ENCODE measurements around the gene CAPZB. TPM values are rescaled to one million over a fixed set of nuclear protein-coding genes. Genes with fewer than 3 reads are reported as not detected.

CAPZB gene
- total and polyA plus RNA-seq, 2 donors, result 136 to 255 TPM

DNA sequence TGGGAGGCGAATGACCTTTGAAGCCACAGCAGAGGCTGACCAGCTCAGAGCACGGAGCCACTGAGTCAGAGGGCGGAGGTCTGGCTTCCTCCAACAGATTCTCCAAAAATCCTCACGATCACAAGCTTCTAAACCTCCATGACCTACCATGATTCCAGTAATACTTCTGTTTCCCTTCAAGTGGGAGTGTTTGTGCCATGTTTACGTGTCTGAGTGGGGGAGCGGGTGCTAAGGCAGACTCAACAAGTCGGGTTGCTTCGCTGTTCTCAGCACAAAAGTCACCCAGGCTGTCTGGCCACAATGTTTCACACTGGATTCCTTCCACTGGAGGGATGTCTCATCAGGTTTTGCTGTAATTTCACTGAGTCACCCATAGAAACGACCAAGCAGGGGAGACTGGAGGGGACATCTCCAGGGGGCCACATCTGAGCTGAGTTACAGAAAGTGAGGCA is 87.0 kb downstream of the CAPZB start:
- WGBS, result 95% methylated on average over 9 of the region's 9 CpGs
- Histone ChIP-seq H3K4me3 (ENCODE audit: low read length in 2 of 2) (no peak overlapping the region), H3K27ac (ENCODE audit: low read depth in 1 of 2, low read length in 1 of 2) (no peak overlapping the region), H3K27me3 (ENCODE audit: control insufficient read depth in 2 of 2, insufficient read depth in 1 of 2, low read length in 1 of 2) (no peaks in the 10 kb centered on the region), H3K36me3 (ENCODE audit: control insufficient read depth in 2 of 2, insufficient read depth in 2 of 2, low read length in 1 of 2) (peaks cover 14 to 42% of the 10 kb centered on the region in 2 donors), H3K9me3 (ENCODE audit: control insufficient read depth in 2 of 2, insufficient read depth in 1 of 2, low read length in 1 of 2) (peaks cover 0 to 3% of the 10 kb centered on the region in 2 donors), H3K4me1 (ENCODE audit: control insufficient read depth in 2 of 2, insufficient read depth in 2 of 2, low read length in 2 of 2) (peaks cover 30 to 57% of the 10 kb centered on the region in 2 donors)
- DNase-seq (ENCODE audit: low read depth in 6 of 9, low spot score in 9 of 9), result no peak

GRCh38 chr1:19397217-19397945 is 88.0 kb downstream of the CAPZB start:
- Histone ChIP-seq H3K27me3 (ENCODE audit: control insufficient read depth in 2 of 2, insufficient read depth in 1 of 2, low read length in 1 of 2) (no peaks in the 10 kb centered on the region), H3K27ac (ENCODE audit: low read depth in 1 of 2, low read length in 1 of 2) (no peak overlapping the region), H3K4me1 (ENCODE audit: control insufficient read depth in 2 of 2, insufficient read depth in 2 of 2, low read length in 2 of 2) (peaks cover 31 to 57% of the 10 kb centered on the region in 2 donors), H3K36me3 (ENCODE audit: control insufficient read depth in 2 of 2, insufficient read depth in 2 of 2, low read length in 1 of 2) (peaks cover 14 to 38% of the 10 kb centered on the region in 2 donors), H3K9me3 (ENCODE audit: control insufficient read depth in 2 of 2, insufficient read depth in 1 of 2, low read length in 1 of 2) (peaks cover 0 to 3% of the 10 kb centered on the region in 2 donors), H3K4me3 (ENCODE audit: low read length in 2 of 2) (no peak overlapping the region)
- 95% methylated on average over 13 of the region's 13 CpGs for WGBS
- DNase-seq (ENCODE audit: low read depth in 6 of 9, low spot score in 9 of 9), result no peak

- H3K9me3 ChIP-seq (ENCODE audit: control insufficient read depth in 2 of 2, insufficient read depth in 1 of 2, low read length in 1 of 2), result peaks cover 0 to 3% of the 10 kb centered on the region in 2 donors
- DNase-seq (ENCODE audit: low read depth in 6 of 9, low spot score in 9 of 9), result no peak
- H3K4me3 ChIP-seq (ENCODE audit: low read length in 2 of 2), result no peak overlapping the region
- 94% methylated on average over 13 of the region's 13 CpGs for WGBS
- no peaks in the 10 kb centered on the region for H3K27me3 ChIP-seq (ENCODE audit: control insufficient read depth in 2 of 2, insufficient read depth in 1 of 2, low read length in 1 of 2)
- peaks cover 35 to 57% of the 10 kb centered on the region in 2 donors for H3K4me1 ChIP-seq (ENCODE audit: control insufficient read depth in 2 of 2, insufficient read depth in 2 of 2, low read length in 2 of 2)
- peaks cover 14 to 29% of the 10 kb centered on the region in 2 donors for H3K36me3 ChIP-seq (ENCODE audit: control insufficient read depth in 2 of 2, insufficient read depth in 2 of 2, low read length in 1 of 2)
- H3K27ac ChIP-seq (ENCODE audit: low read depth in 1 of 2, low read length in 1 of 2), result no peak overlapping the region
Observed at GRCh38 chr1:19396280-19396679, 89.1 kb downstream of the CAPZB start.

DNA sequence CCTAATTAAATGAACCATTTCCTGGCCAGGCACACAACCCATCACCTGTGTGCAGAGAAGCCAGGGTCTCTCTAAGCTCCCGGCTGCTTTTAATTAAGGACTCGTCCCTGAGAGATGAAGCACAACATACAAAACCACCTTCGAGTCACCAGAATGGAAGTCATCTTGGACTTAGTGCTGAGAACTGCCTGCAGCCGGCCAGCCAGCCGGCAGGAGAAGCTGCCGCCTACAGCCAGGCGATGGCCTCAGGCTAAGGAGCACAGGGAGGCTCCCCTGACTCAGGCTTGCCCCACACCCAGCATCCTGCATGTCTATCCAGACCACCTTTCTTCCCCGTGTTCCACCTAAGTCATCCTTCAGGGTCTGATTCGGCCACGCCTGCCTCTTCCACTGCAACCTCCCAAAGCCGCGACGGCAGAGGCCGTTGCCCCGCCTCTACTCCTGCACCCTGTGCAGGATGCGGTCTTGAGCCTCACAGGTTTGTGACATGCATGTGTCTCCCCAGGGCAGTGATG is 89.6 kb downstream of the CAPZB start:
- no peak overlapping the region for H3K27ac ChIP-seq (ENCODE audit: low read depth in 1 of 2, low read length in 1 of 2)
- no peaks in the 10 kb centered on the region for H3K27me3 ChIP-seq (ENCODE audit: control insufficient read depth in 2 of 2, insufficient read depth in 1 of 2, low read length in 1 of 2)
- H3K9me3 ChIP-seq (ENCODE audit: control insufficient read depth in 2 of 2, insufficient read depth in 1 of 2, low read length in 1 of 2), result peaks cover 0 to 3% of the 10 kb centered on the region in 2 donors
- DNase-seq (ENCODE audit: low read depth in 6 of 9, low spot score in 9 of 9), result no peak
- H3K4me1 ChIP-seq (ENCODE audit: control insufficient read depth in 2 of 2, insufficient read depth in 2 of 2, low read length in 2 of 2), result peaks cover 37 to 58% of the 10 kb centered on the region in 2 donors
- peaks cover 14 to 27% of the 10 kb centered on the region in 2 donors for H3K36me3 ChIP-seq (ENCODE audit: control insufficient read depth in 2 of 2, insufficient read depth in 2 of 2, low read length in 1 of 2)
- no peak overlapping the region for H3K4me3 ChIP-seq (ENCODE audit: low read length in 2 of 2)
- 96% methylated on average over 16 of the region's 16 CpGs for WGBS

DNA sequence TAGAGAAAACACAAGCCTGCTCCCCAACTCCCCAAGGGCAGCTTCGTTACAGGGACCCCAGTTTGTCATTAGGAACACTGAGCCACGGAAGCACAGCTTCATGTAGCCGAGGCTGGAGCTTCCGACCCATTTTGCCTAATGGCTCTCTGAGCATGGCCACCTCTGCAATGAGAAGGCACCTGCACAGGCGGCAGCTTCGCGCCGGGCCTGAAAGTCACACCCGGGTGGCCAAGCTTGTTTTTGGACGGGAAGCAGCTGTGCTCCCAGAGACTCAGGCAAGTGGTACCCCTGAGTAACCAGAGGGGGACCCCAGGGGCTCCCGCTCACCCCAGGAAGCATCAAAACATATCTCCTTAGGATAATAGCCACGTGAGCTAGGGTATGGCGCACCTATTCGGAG is 92.3 kb downstream of the CAPZB start:
- DNase-seq (ENCODE audit: low read depth in 6 of 9, low spot score in 9 of 9), result no peak
- Histone ChIP-seq H3K36me3 (ENCODE audit: control insufficient read depth in 2 of 2, insufficient read depth in 2 of 2, low read length in 1 of 2) (peaks cover 10 to 13% of the 10 kb centered on the region in 2 donors), H3K4me3 (ENCODE audit: low read length in 2 of 2) (no peak overlapping the region), H3K9me3 (ENCODE audit: control insufficient read depth in 2 of 2, insufficient read depth in 1 of 2, low read length in 1 of 2) (no peaks in the 10 kb centered on the region), H3K27ac (ENCODE audit: low read depth in 1 of 2, low read length in 1 of 2) (no peak overlapping the region), H3K27me3 (ENCODE audit: control insufficient read depth in 2 of 2, insufficient read depth in 1 of 2, low read length in 1 of 2) (no peaks in the 10 kb centered on the region), H3K4me1 (ENCODE audit: control insufficient read depth in 2 of 2, insufficient read depth in 2 of 2, low read length in 2 of 2) (peaks cover 45 to 67% of the 10 kb centered on the region in 2 donors)
- WGBS, result 90% methylated on average over 14 of the region's 14 CpGs

DNA sequence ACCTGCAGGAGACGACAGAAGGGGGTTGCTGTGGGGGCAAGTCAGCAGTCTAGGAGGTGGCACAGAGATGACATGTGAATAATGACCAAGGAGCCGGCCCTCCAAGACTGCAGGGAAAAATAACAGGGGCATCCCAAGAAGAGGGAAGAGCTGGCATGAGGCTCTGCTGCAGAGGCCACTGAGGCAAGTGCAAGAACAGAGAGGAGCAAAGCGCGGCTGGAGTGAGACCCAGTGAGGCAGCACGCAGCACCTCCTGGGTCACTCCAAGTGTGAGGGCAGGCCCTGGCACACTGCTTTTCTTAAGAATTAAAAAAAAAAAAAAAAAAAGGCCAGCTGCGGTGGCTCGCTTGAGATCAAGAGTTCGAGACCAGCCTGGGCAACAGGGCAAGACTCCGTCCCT is 93.1 kb downstream of the CAPZB start:
- peak overlapping the region; percentile 9 to 83 for H3K27ac ChIP-seq (ENCODE audit: low read depth in 1 of 2, low read length in 1 of 2)
- peaks cover 12 to 13% of the 10 kb centered on the region in 2 donors for H3K36me3 ChIP-seq (ENCODE audit: control insufficient read depth in 2 of 2, insufficient read depth in 2 of 2, low read length in 1 of 2)
- H3K4me1 ChIP-seq (ENCODE audit: control insufficient read depth in 2 of 2, insufficient read depth in 2 of 2, low read length in 2 of 2), result peaks cover 45 to 67% of the 10 kb centered on the region in 2 donors
- 82% methylated on average over 9 of the region's 9 CpGs for WGBS
- no peaks in the 10 kb centered on the region for H3K27me3 ChIP-seq (ENCODE audit: control insufficient read depth in 2 of 2, insufficient read depth in 1 of 2, low read length in 1 of 2)
- peak in 1 of 9 donors; percentile 46 for DNase-seq (ENCODE audit: low read depth in 6 of 9, low spot score in 9 of 9)
- no peaks in the 10 kb centered on the region for H3K9me3 ChIP-seq (ENCODE audit: control insufficient read depth in 2 of 2, insufficient read depth in 1 of 2, low read length in 1 of 2)
- H3K4me3 ChIP-seq (ENCODE audit: low read length in 2 of 2), result no peak overlapping the region

DNA sequence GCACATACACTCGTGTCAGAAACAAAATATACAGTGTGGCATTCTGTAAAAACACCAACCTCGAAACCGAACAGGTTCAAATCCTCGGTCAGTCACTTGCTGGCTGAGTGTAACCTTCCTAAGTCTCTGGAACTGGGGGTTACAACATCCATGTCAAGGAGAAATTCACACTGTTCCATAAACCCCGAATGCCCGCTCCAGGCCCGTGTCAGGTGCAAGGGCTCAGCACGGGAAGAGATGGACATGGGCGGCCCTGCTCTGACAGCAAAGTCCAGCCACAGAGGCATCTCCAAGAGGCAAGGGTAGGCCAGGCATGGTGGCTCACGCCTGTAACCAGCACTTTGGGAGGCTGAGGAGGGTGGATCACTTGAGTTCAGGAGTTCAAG is 93.8 kb downstream of the CAPZB start:
- no peaks in the 10 kb centered on the region for H3K9me3 ChIP-seq (ENCODE audit: control insufficient read depth in 2 of 2, insufficient read depth in 1 of 2, low read length in 1 of 2)
- DNase-seq (ENCODE audit: low read depth in 6 of 9, low spot score in 9 of 9), result no peak
- H3K4me3 ChIP-seq (ENCODE audit: low read length in 2 of 2), result peak overlapping the region; percentile 21 to 45
- H3K27ac ChIP-seq (ENCODE audit: low read depth in 1 of 2, low read length in 1 of 2), result peak overlapping the region; percentile 48 to 83
- peaks cover 45 to 67% of the 10 kb centered on the region in 2 donors for H3K4me1 ChIP-seq (ENCODE audit: control insufficient read depth in 2 of 2, insufficient read depth in 2 of 2, low read length in 2 of 2)
- no peaks in the 10 kb centered on the region for H3K27me3 ChIP-seq (ENCODE audit: control insufficient read depth in 2 of 2, insufficient read depth in 1 of 2, low read length in 1 of 2)
- H3K36me3 ChIP-seq (ENCODE audit: control insufficient read depth in 2 of 2, insufficient read depth in 2 of 2, low read length in 1 of 2), result peaks cover 12 to 13% of the 10 kb centered on the region in 2 donors
- 32% methylated on average over 10 of the region's 10 CpGs for WGBS

GRCh38 chr1:19390901-19391595 is 94.3 kb downstream of the CAPZB start:
- peaks cover 13 to 15% of the 10 kb centered on the region in 2 donors for H3K36me3 ChIP-seq (ENCODE audit: control insufficient read depth in 2 of 2, insufficient read depth in 2 of 2, low read length in 1 of 2)
- DNase-seq (ENCODE audit: low read depth in 6 of 9, low spot score in 9 of 9), result peak in 6 of 9 donors; percentile 40 to 85 (median 60)
- peak overlapping the region; percentile 83 to 84 for H3K27ac ChIP-seq (ENCODE audit: low read depth in 1 of 2, low read length in 1 of 2)
- H3K27me3 ChIP-seq (ENCODE audit: control insufficient read depth in 2 of 2, insufficient read depth in 1 of 2, low read length in 1 of 2), result no peaks in the 10 kb centered on the region
- H3K4me1 ChIP-seq (ENCODE audit: control insufficient read depth in 2 of 2, insufficient read depth in 2 of 2, low read length in 2 of 2), result peaks cover 45 to 69% of the 10 kb centered on the region in 2 donors
- H3K9me3 ChIP-seq (ENCODE audit: control insufficient read depth in 2 of 2, insufficient read depth in 1 of 2, low read length in 1 of 2), result no peaks in the 10 kb centered on the region
- peak overlapping the region; percentile 21 to 45 for H3K4me3 ChIP-seq (ENCODE audit: low read length in 2 of 2)
- WGBS, result 2% methylated on average over 17 of the region's 17 CpGs
